ENCODE measurements around the gene MCOLN2.

DNA sequence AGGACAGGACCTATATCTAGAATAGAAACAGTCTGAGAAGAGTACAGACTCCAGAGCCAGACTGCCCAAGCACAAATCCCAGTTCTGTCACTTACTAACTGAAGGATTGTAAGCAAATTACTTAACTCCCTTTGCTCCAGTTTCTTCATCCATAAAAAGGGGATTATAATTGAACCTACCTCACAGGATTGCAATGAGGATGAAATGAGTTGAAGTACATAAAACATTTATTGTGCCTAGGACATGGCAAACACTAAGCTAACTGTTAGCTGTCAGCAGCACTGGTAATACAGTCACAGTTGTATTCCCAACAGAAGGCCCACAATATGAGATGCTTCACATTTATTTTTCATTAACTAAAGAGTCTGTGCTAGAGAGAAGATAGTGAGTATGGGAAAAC lies 33.9 kb downstream of the MCOLN2 start:
- TF ChIP-seq, protein P1, sequence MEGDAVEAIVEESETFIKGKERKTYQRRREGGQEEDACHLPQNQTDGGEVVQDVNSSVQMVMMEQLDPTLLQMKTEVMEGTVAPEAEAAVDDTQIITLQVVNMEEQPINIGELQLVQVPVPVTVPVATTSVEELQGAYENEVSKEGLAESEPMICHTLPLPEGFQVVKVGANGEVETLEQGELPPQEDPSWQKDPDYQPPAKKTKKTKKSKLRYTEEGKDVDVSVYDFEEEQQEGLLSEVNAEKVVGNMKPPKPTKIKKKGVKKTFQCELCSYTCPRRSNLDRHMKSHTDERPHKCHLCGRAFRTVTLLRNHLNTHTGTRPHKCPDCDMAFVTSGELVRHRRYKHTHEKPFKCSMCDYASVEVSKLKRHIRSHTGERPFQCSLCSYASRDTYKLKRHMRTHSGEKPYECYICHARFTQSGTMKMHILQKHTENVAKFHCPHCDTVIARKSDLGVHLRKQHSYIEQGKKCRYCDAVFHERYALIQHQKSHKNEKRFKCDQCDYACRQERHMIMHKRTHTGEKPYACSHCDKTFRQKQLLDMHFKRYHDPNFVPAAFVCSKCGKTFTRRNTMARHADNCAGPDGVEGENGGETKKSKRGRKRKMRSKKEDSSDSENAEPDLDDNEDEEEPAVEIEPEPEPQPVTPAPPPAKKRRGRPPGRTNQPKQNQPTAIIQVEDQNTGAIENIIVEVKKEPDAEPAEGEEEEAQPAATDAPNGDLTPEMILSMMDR (IDR thresholded peaks at IDR 0.05), result no peak
- TF ChIP-seq EZH2 (IDR thresholded peaks at IDR 0.05), result no peak

All from neural progenitor cell (in vitro differentiated cells).